HG03175 (cell line): ENCODE results near the gene GNG2.

Experiments
- ATAC-seq: cut with Tn5 transposase; IDR thresholded peaks from one replicate; pipeline ENCODE4 v1.9.1; 2021; ENCODE audit warnings: mild to moderate bottlenecking, moderate library complexity; ENCODE audit not compliant: unreplicated experiment

GNG2 gene

GRCh38 chr14:52015411-52016030, 155.1 kb downstream of the GNG2 start:
- ATAC-seq, result no peak

- no peak for ATAC-seq
Measured at GRCh38 chr14:52018252-52018651, 157.8 kb downstream of the GNG2 start.

- no peak for ATAC-seq
Measured at GRCh38 chr14:52018970-52019369, 158.6 kb downstream of the GNG2 start.
